Testis (tissue), 3 donors: ENCODE data around the gene IL18RAP. TPM values are rescaled to one million over a fixed set of nuclear protein-coding genes. Genes with fewer than 3 reads are reported as not detected.

ENCODE experiments used
- DNase-seq: peaks from one replicate; pipeline ENCODE4 v3.0.0-alpha.2; 2019
- H3K27ac ChIP-seq, 2 donors: fragments of 200-600 bp; sonication (generic); one replicate each; pipeline ENCODE4 v1.5.1; 2019
- H3K27me3 ChIP-seq: fragments of 200-600 bp; sonication (generic); one replicate; pipeline ENCODE4 v1.5.1; 2019
- H3K36me3 ChIP-seq: fragments of 200-600 bp; sonication (generic); one replicate; pipeline ENCODE4 v1.5.1; 2017; ENCODE audit warnings: low read depth; ENCODE audit errors: missing control alignments
- H3K4me1 ChIP-seq: fragments of 200-600 bp; sonication (generic); one replicate; pipeline ENCODE4 v1.5.1; 2019
- H3K4me3 ChIP-seq, 2 donors: fragments of 200-600 bp; sonication (generic); one replicate each; pipeline ENCODE4 v1.5.1; 2017 to 2019
- H3K9me3 ChIP-seq: fragments of 200-600 bp; sonication (generic); one replicate; pipeline ENCODE4 v1.5.1; 2017
- CTCF ChIP-seq, 3 experiments: fragments of 450-650 bp in 2 of 3; fragments of 200-600 bp in 1 of 3; sonication (generic) in 1 of 3; IDR thresholded peaks; one replicate each; pipeline ENCODE4 v1.5.1; 2016 to 2019; ENCODE audit warnings: antibody characterized with exemption in 3 of 3, mild to moderate bottlenecking in 2 of 3, moderate library complexity in 1 of 3
- POLR2A ChIP-seq: fragments of 450-650 bp; IDR thresholded peaks from one replicate; pipeline ENCODE4 v1.6.1; 2017; ENCODE audit warnings: antibody characterized with exemption, mild to moderate bottlenecking, moderate library complexity
- WGBS, 2 donors: methylation state at CpG; one replicate each; pipeline ENCODE4 v1.1.5; 2018; 5-methylcytosine and 5-hydroxymethylcytosine counted together
- intact Hi-C: fragments of 100-400 bp; cut with DNase I; formaldehyde crosslinking; loops from one replicate; pipeline ENCODE4 v1.15.1; 2023; ENCODE audit warnings: low total_unique reads
- polyA plus RNA-seq: library from polyadenylated mRNA; stranded (reverse); fragments of 350-450 nt; fragmentation: Illumina TruSeq; extraction: RNeasy Lipid Tissue Mini Kit (QIAGEN cat#74804); gene quantifications from one replicate; pipeline ENCODE4 v1.2.3, GENCODE V29; 2014; ENCODE audit warnings: low read depth, low replicate concordance; ENCODE audit not compliant: insufficient read depth
- total RNA-seq, 2 donors: library from RNA; depleted of rRNA; stranded (reverse); fragments of >200 nt; gene quantifications; one replicate each; pipeline ENCODE4 v1.2.3, GENCODE V29; 2016

The IL18RAP gene
- total and polyA plus RNA-seq, 3 donors from 2014 or later, result 0.16 to 2.4 (median 0.47) TPM

- intact Hi-C loops, result no loop called here
- WGBS, 2 donors, result 69 to 80% methylated on average over 3 of the region's 3 CpGs
- Histone ChIP-seq H3K27ac (no peak overlapping the region), H3K4me3 (no peak overlapping the region), H3K4me1 (no peaks in the 10 kb centered on the region), H3K36me3 (no peaks in the 10 kb centered on the region), H3K9me3 (no peaks in the 10 kb centered on the region), H3K27me3 (no peaks in the 10 kb centered on the region)
- TF ChIP-seq CTCF (IDR thresholded peaks at IDR 0.05) (no peak), POLR2A (no peak)
- DNase-seq, result no peak
Measured at GRCh38 chr2:102424754-102425153, 1.8 kb downstream of the IL18RAP start.

- Histone ChIP-seq H3K9me3 (no peaks in the 10 kb centered on the region), H3K4me1 (no peaks in the 10 kb centered on the region), H3K4me3 (no peak overlapping the region), H3K27me3 (no peaks in the 10 kb centered on the region), H3K27ac (no peak overlapping the region), H3K36me3 (no peaks in the 10 kb centered on the region)
- intact Hi-C loops, result no loop called here
- TF ChIP-seq POLR2A (no peak), CTCF (IDR thresholded peaks at IDR 0.05) (no peak)
- no peak for DNase-seq
- 62 to 67% methylated on average over 5 of the region's 5 CpGs for WGBS, 2 donors
Measured at GRCh38 chr2:102425441-102426132, 2.6 kb downstream of the IL18RAP start.

GRCh38 chr2:102427249-102427648 lies 4.3 kb downstream of the IL18RAP start:
- Histone ChIP-seq H3K27me3 (no peaks in the 10 kb centered on the region), H3K27ac (no peak overlapping the region), H3K9me3 (no peaks in the 10 kb centered on the region), H3K4me1 (no peaks in the 10 kb centered on the region), H3K4me3 (no peak overlapping the region), H3K36me3 (no peaks in the 10 kb centered on the region)
- 37 to 100% methylated on average over 1 of the region's 1 CpG for WGBS, 2 donors
- TF ChIP-seq CTCF (IDR thresholded peaks at IDR 0.05), result no peak
- TF ChIP-seq POLR2A, result no peak
- no peak for DNase-seq
- intact Hi-C loops, result no loop called here

GRCh38 chr2:102428573-102428972 lies 5.6 kb downstream of the IL18RAP start:
- no peak overlapping the region for H3K27ac ChIP-seq
- H3K9me3 ChIP-seq, result no peaks in the 10 kb centered on the region
- intact Hi-C loops, result no loop called here
- no peaks in the 10 kb centered on the region for H3K27me3 ChIP-seq
- no peaks in the 10 kb centered on the region for H3K36me3 ChIP-seq
- 73 to 81% methylated on average over 2 of the region's 2 CpGs for WGBS, 2 donors
- TF ChIP-seq CTCF (IDR thresholded peaks at IDR 0.05) (no peak), POLR2A (no peak)
- no peak overlapping the region for H3K4me3 ChIP-seq
- no peak for DNase-seq
- H3K4me1 ChIP-seq, result no peaks in the 10 kb centered on the region

- Histone ChIP-seq H3K27me3 (no peaks in the 10 kb centered on the region), H3K36me3 (no peaks in the 10 kb centered on the region), H3K9me3 (no peaks in the 10 kb centered on the region), H3K4me1 (no peaks in the 10 kb centered on the region), H3K27ac (no peak overlapping the region), H3K4me3 (no peak overlapping the region)
- 93 to 94% methylated on average over 2 of the region's 2 CpGs for WGBS, 2 donors
- intact Hi-C loops, result no loop called here
- TF ChIP-seq POLR2A (no peak), CTCF (IDR thresholded peaks at IDR 0.05) (no peak)
- DNase-seq, result no peak
Measured at GRCh38 chr2:102432386-102432785, 9.4 kb downstream of the IL18RAP start.
